K562 (cell line): Measurements from ENCODE around the gene HEY2. TPM values are rescaled to one million over a fixed set of nuclear protein-coding genes. Genes with fewer than 3 reads are reported as not detected.

Source experiments
- EHMT2 ChIP-seq: fragments of 450-650 bp; IDR thresholded peaks from 2 replicates; pipeline ENCODE4 v1.6.1; 2018; ENCODE audit warnings: antibody characterized with exemption
- KDM4B ChIP-seq, 2 experiments: fragments of 450-650 bp in 1 of 2; sonication (generic) in 1 of 2; IDR thresholded peaks; 2 replicates each; pipeline ENCODE4 v1.6.1; 2016 to 2017; ENCODE audit warnings: borderline replicate concordance in 2 of 2, antibody characterized with exemption in 1 of 2, low read depth in 1 of 2, mild to moderate bottlenecking in 1 of 2
- MITF ChIP-seq: IDR thresholded peaks from 2 replicates; pipeline ENCODE4 v1.6.1; 2014; ENCODE audit warnings: antibody characterized with exemption
- NCOA4 ChIP-seq: fragments of 450-650 bp; IDR thresholded peaks from 2 replicates; pipeline ENCODE4 v1.6.1; 2018; ENCODE audit warnings: mild to moderate bottlenecking; ENCODE audit not compliant: partially characterized antibody
- NR3C1 ChIP-seq: sonication (generic); formaldehyde crosslinking; IDR thresholded peaks from 2 replicates; pipeline ENCODE4 v1.8.1; 2022; ENCODE audit warnings: missing genetic modification reagents
- PCBP1 ChIP-seq: fragments of 200-400 bp; formaldehyde crosslinking; IDR thresholded peaks from 2 replicates; pipeline ENCODE4 v1.6.1; 2018; ENCODE audit warnings: mild to moderate bottlenecking, low read depth, low read length; ENCODE audit not compliant: poor library complexity, severe bottlenecking
- SMAD4 ChIP-seq: fragments of 250-450 bp; sonication (Bioruptor Pico); conservative IDR thresholded peaks from 2 replicates; pipeline ENCODE4 v1.8.0; 2021; ENCODE audit warnings: inconsistent platforms, mild to moderate bottlenecking, moderate library complexity
- SUPT5H ChIP-seq: fragments of 450-650 bp; IDR thresholded peaks from 2 replicates; pipeline ENCODE4 v1.6.1; 2016
- THAP12 ChIP-seq: fragments of 250-450 bp; sonication (Bioruptor Pico); IDR thresholded peaks from 2 replicates; pipeline ENCODE4 v1.9.0; 2021; ENCODE audit warnings: mild to moderate bottlenecking, inconsistent platforms
- TRIM25 ChIP-seq: fragments of 450-650 bp; IDR thresholded peaks from 2 replicates; pipeline ENCODE4 v1.7.0; 2016; ENCODE audit warnings: borderline replicate concordance
- ZNF3 ChIP-seq: fragments of 250-450 bp; sonication (Bioruptor Pico); IDR thresholded peaks from 2 replicates; pipeline ENCODE4 v1.5.0; 2021; ENCODE audit warnings: mild to moderate bottlenecking, moderate library complexity
- ZNF583 ChIP-seq: fragments of 250-450 bp; sonication (Bioruptor Pico); IDR thresholded peaks from 2 replicates; pipeline ENCODE4 v1.4.0; 2020
- polyA plus RNA-seq, 8 experiments: library from polyadenylated mRNA; depleted of rRNA in 4 of 8; stranded (reverse) in 5 of 8; unstranded in 3 of 8; fragments of >200 nt; fragmentation: Nextera tagmentation in 2 of 8; fragmentation: Illumina TruSeq in 1 of 8; extraction: Ambion mirVana in 2 of 8; extraction: Trizol in 1 of 8; gene quantifications; 2 replicates each; pipeline versions ENCODE4 v1.2.1 to v1.2.3, GENCODE V29; 2011 to 2014; ENCODE audit warnings: inconsistent platforms in 1 of 8, missing spikeins in 1 of 8
- total RNA-seq, 7 experiments: library from RNA; depleted of rRNA in 6 of 7; stranded (reverse); fragments of >200 nt in 6 of 7; fragmentation: Illumina TruSeq in 2 of 7; extraction: Trizol in 2 of 7; gene quantifications; 2 replicates each; pipeline versions ENCODE4 v1.2.1 to v1.2.3, GENCODE V29; 2011 to 2021; ENCODE audit warnings: low replicate concordance in 1 of 7
- TF ChIP-seq, protein P1 (sequence below): sonication (generic); formaldehyde crosslinking; IDR thresholded peaks from 2 replicates; pipeline ENCODE4 v1.8.0; 2022; ENCODE audit warnings: mild to moderate bottlenecking, missing genetic modification reagents, borderline replicate concordance
- TF ChIP-seq, protein P2 (sequence below): IDR thresholded peaks from 3 replicates; pipeline ENCODE4 v1.6.1; 2011; ENCODE audit warnings: borderline replicate concordance, mild to moderate bottlenecking, moderate library complexity; ENCODE audit not compliant: insufficient read length; ENCODE audit errors: extremely low read depth
- TF ChIP-seq, protein P3 (sequence below): IDR thresholded peaks from 2 replicates; pipeline ENCODE4 v1.6.1; 2016; ENCODE audit warnings: missing genetic modification characterization, missing compliant biosample characterization

HEY2 gene
- total and polyA plus RNA-seq, 9 of the 15 experiments (the other 6 are each of a cell fraction or from before 2014, with no cell fraction given) = 0.03 to 0.07 (median 0.06) TPM; not detected in 5

DNA sequence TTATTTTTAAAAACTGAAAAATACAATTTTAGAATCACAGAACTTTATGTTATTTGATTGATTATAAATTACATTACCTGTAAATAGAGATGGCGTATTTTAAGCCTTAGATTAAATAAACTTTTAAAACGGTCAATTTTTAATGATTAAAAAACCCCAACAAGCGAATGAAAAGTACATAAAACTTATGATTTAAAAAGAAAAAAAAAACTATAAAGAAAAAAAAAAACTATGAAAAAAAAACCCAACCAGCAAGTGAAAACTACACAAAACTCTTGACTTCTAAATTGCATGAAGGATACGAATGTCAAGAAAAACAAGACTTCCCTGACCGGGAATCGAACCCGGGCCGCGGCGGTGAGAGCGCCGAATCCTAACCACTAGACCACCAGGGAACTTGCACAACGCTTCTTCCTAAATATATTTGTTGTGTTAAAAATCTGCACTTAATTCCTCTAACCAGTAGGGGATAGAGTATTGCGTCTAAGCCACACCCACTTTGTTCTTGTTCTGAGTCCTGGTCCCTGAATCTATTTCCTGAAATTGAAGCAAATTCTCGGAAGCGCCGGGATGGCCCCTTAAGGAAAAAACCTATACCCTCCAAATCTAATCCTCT lies 30.6 kb downstream of the HEY2 start (continued):
- TF ChIP-seq, protein P1, sequence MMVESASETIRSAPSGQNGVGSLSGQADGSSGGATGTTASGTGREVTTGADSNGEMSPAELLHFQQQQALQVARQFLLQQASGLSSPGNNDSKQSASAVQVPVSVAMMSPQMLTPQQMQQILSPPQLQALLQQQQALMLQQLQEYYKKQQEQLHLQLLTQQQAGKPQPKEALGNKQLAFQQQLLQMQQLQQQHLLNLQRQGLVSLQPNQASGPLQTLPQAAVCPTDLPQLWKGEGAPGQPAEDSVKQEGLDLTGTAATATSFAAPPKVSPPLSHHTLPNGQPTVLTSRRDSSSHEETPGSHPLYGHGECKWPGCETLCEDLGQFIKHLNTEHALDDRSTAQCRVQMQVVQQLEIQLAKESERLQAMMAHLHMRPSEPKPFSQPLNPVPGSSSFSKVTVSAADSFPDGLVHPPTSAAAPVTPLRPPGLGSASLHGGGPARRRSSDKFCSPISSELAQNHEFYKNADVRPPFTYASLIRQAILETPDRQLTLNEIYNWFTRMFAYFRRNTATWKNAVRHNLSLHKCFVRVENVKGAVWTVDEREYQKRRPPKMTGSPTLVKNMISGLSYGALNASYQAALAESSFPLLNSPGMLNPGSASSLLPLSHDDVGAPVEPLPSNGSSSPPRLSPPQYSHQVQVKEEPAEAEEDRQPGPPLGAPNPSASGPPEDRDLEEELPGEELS = no peak
- TF ChIP-seq ZNF3 (CRISPR knock-in tag) (no peak), SMAD4 (no peak), ZNF583 (CRISPR knock-in tag) (no peak), SUPT5H (no peak; the same call in 1 of the 2 replicates), TRIM25 (no peak), NCOA4 (no peak), MITF (no peak), NR3C1 (CRISPR knock-in tag) (no peak), EHMT2 (no peak), PCBP1 (no peak), THAP12 (CRISPR knock-in tag) (no peak), KDM4B (IDR thresholded peaks at IDR 0.05; ENCODE audit: borderline replicate concordance in 2 of 2, low read depth in 1 of 2) (no peak)
- TF ChIP-seq, protein P2, sequence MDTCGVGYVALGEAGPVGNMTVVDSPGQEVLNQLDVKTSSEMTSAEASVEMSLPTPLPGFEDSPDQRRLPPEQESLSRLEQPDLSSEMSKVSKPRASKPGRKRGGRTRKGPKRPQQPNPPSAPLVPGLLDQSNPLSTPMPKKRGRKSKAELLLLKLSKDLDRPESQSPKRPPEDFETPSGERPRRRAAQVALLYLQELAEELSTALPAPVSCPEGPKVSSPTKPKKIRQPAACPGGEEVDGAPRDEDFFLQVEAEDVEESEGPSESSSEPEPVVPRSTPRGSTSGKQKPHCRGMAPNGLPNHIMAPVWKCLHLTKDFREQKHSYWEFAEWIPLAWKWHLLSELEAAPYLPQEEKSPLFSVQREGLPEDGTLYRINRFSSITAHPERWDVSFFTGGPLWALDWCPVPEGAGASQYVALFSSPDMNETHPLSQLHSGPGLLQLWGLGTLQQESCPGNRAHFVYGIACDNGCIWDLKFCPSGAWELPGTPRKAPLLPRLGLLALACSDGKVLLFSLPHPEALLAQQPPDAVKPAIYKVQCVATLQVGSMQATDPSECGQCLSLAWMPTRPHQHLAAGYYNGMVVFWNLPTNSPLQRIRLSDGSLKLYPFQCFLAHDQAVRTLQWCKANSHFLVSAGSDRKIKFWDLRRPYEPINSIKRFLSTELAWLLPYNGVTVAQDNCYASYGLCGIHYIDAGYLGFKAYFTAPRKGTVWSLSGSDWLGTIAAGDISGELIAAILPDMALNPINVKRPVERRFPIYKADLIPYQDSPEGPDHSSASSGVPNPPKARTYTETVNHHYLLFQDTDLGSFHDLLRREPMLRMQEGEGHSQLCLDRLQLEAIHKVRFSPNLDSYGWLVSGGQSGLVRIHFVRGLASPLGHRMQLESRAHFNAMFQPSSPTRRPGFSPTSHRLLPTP = peak; percentile 83
- TF ChIP-seq, protein P3, sequence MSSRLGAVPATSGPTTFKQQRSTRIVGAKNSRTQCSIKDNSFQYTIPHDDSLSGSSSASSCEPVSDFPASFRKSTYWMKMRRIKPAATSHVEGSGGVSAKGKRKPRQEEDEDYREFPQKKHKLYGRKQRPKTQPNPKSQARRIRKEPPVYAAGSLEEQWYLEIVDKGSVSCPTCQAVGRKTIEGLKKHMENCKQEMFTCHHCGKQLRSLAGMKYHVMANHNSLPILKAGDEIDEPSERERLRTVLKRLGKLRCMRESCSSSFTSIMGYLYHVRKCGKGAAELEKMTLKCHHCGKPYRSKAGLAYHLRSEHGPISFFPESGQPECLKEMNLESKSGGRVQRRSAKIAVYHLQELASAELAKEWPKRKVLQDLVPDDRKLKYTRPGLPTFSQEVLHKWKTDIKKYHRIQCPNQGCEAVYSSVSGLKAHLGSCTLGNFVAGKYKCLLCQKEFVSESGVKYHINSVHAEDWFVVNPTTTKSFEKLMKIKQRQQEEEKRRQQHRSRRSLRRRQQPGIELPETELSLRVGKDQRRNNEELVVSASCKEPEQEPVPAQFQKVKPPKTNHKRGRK (tag) = no peak
